KMS-11 (cell line): ENCODE results near the gene GSTP1.
"Not testable (repeated sequence)": the region's sequence is repeated elsewhere in the genome, so short reads cannot be mapped to it uniquely, and the experiment has no call there.

Source experiments
- H2AFZ ChIP-seq: fragments of 200-600 bp; sonication (generic); 2 replicates; pipeline ENCODE4 v1.6.1; 2016; ENCODE audit warnings: antibody characterized with exemption, mixed run types, low read depth
- H3K27ac ChIP-seq: fragments of 200-600 bp; sonication (generic); 2 replicates; pipeline ENCODE4 v1.6.1; 2016; ENCODE audit warnings: mild to moderate bottlenecking, mixed run types
- H3K27me3 ChIP-seq: fragments of 200-600 bp; sonication (generic); 2 replicates; pipeline ENCODE4 v1.6.1; 2017; ENCODE audit warnings: mild to moderate bottlenecking, low read depth, mixed run types, moderate library complexity; ENCODE audit not compliant: insufficient read depth
- H3K36me3 ChIP-seq: fragments of 200-600 bp; sonication (generic); 2 replicates; pipeline ENCODE4 v1.6.1; 2017; ENCODE audit warnings: mild to moderate bottlenecking, mixed run types; ENCODE audit not compliant: insufficient read depth
- H3K4me1 ChIP-seq: fragments of 200-600 bp; sonication (generic); 2 replicates; pipeline ENCODE4 v1.6.1; 2016; ENCODE audit warnings: mild to moderate bottlenecking, low read depth, mixed run types; ENCODE audit not compliant: poor library complexity, severe bottlenecking
- H3K4me2 ChIP-seq: fragments of 200-600 bp; sonication (generic); 2 replicates; pipeline ENCODE4 v1.7.0; 2016; ENCODE audit warnings: mild to moderate bottlenecking, mixed run types
- H3K4me3 ChIP-seq: fragments of 200-600 bp; sonication (generic); IDR thresholded peaks from 2 replicates; pipeline ENCODE4 v1.6.1; 2017; ENCODE audit warnings: low read depth, low read length, mixed read lengths; ENCODE audit not compliant: insufficient read depth
- H3K79me2 ChIP-seq: fragments of 200-600 bp; sonication (generic); 2 replicates; pipeline ENCODE4 v1.6.1; 2016; ENCODE audit warnings: low read depth, mixed run types; ENCODE audit not compliant: insufficient read depth
- H3K9ac ChIP-seq: fragments of 200-600 bp; sonication (generic); 2 replicates; pipeline ENCODE4 v1.6.1; 2016; ENCODE audit warnings: mild to moderate bottlenecking, mixed run types
- H4K20me1 ChIP-seq: fragments of 200-600 bp; sonication (generic); 2 replicates; pipeline ENCODE4 v1.6.1; 2016; ENCODE audit warnings: mild to moderate bottlenecking, mixed run types; ENCODE audit not compliant: insufficient read depth
- CTCF ChIP-seq: fragments of 200-600 bp; sonication (generic); conservative IDR thresholded peaks from 2 replicates; pipeline ENCODE4 v1.6.1; 2017; ENCODE audit warnings: low read depth, mild to moderate bottlenecking, antibody characterized with exemption, low read length, moderate library complexity, mixed read lengths

Gene GSTP1

GRCh38 chr11:67548555-67549110 is 35.0 kb upstream of the GSTP1 start:
- Histone ChIP-seq H3K4me3 (no peak overlapping the region), H4K20me1 (no peaks in the 10 kb centered on the region), H3K27ac (no peak overlapping the region), H2AFZ (no peak overlapping the region), H3K4me2 (no peak overlapping the region), H3K27me3 (no peaks in the 10 kb centered on the region), H3K36me3 (no peaks in the 10 kb centered on the region), H3K79me2 (no peaks in the 10 kb centered on the region), H3K9ac (no peak overlapping the region), H3K4me1 (no peaks in the 10 kb centered on the region)
- TF ChIP-seq CTCF: no peak

GRCh38 chr11:67551127-67551526 is 32.5 kb upstream of the GSTP1 start:
- no peak for TF ChIP-seq CTCF
- Histone ChIP-seq H4K20me1 (no peaks in the 10 kb centered on the region), H3K27me3 (no peaks in the 10 kb centered on the region), H3K36me3 (no peaks in the 10 kb centered on the region), H3K4me3 (no peak overlapping the region), H3K4me1 (no peaks in the 10 kb centered on the region), H3K27ac (no peak overlapping the region), H2AFZ (no peak overlapping the region), H3K9ac (no peak overlapping the region), H3K4me2 (no peak overlapping the region), H3K79me2 (no peaks in the 10 kb centered on the region)

- not testable (repeated sequence) for H3K36me3 ChIP-seq, H3K4me2 ChIP-seq, H3K27ac ChIP-seq, H3K4me3 ChIP-seq, H3K79me2 ChIP-seq, H3K4me1 ChIP-seq, H4K20me1 ChIP-seq, H3K9ac ChIP-seq, H3K27me3 ChIP-seq, H2AFZ ChIP-seq
These were observed 31.9 kb upstream of the GSTP1 start for GRCh38 chr11:67551697-67552096.

- no peaks in the 10 kb centered on the region for H3K27me3 ChIP-seq
- H2AFZ ChIP-seq: no peak overlapping the region
- TF ChIP-seq CTCF: no peak
- no peak overlapping the region for H3K27ac ChIP-seq
- no peaks in the 10 kb centered on the region for H3K4me1 ChIP-seq
- no peaks in the 10 kb centered on the region for H4K20me1 ChIP-seq
- H3K4me2 ChIP-seq: no peak overlapping the region
- H3K4me3 ChIP-seq: no peak overlapping the region
- H3K36me3 ChIP-seq: no peaks in the 10 kb centered on the region
- H3K9ac ChIP-seq: no peak overlapping the region
- H3K79me2 ChIP-seq: no peaks in the 10 kb centered on the region
These were observed 27.4 kb upstream of the GSTP1 start for GRCh38 chr11:67556244-67556643.

- no peak overlapping the region for H3K4me2 ChIP-seq
- H3K36me3 ChIP-seq: no peaks in the 10 kb centered on the region
- H3K9ac ChIP-seq: no peak overlapping the region
- peaks cover 11% of the 10 kb centered on the region for H3K4me1 ChIP-seq
- no peak overlapping the region for H3K27ac ChIP-seq
- H3K4me3 ChIP-seq: no peak overlapping the region
- H3K79me2 ChIP-seq: no peaks in the 10 kb centered on the region
- no peaks in the 10 kb centered on the region for H4K20me1 ChIP-seq
- H3K27me3 ChIP-seq: 0 out of 2 replicates have a peak, but pooled peaks cover 4% of the 10 kb centered on the region
- TF ChIP-seq CTCF: no peak
- no peak overlapping the region for H2AFZ ChIP-seq
These were observed 25.4 kb upstream of the GSTP1 start for GRCh38 chr11:67558084-67558772.
